Karpas-422 (cell line): Measurements from ENCODE around the gene PTPRCAP. TPM values are rescaled to one million over a fixed set of nuclear protein-coding genes. Genes with fewer than 3 reads are reported as not detected.
"Not testable (repeated sequence)": the region's sequence is repeated elsewhere in the genome, so short reads cannot be mapped to it uniquely, and the experiment has no call there.

Experiments
- DNase-seq: peaks from one replicate; pipeline ENCODE4 v3.0.0-alpha.2; 2015
- H2AFZ ChIP-seq: fragments of 200-600 bp; sonication (generic); 2 replicates; pipeline ENCODE4 v1.6.1; 2014; ENCODE audit warnings: antibody characterized with exemption, low read length, mixed read lengths
- H3K27ac ChIP-seq: fragments of 200-600 bp; sonication (generic); 2 replicates; pipeline ENCODE4 v1.5.1; 2014; ENCODE audit warnings: mild to moderate bottlenecking, low read length, moderate library complexity
- H3K27me3 ChIP-seq: fragments of 200-600 bp; sonication (generic); 2 replicates; pipeline ENCODE4 v1.6.1; 2014; ENCODE audit warnings: low read length, mixed read lengths
- H3K36me3 ChIP-seq: fragments of 200-600 bp; sonication (generic); 2 replicates; pipeline ENCODE4 v1.6.1; 2014; ENCODE audit warnings: low read length, mixed read lengths; ENCODE audit not compliant: insufficient read depth
- H3K4me1 ChIP-seq: fragments of 200-600 bp; sonication (generic); 2 replicates; pipeline ENCODE4 v1.6.1; 2014; ENCODE audit warnings: mild to moderate bottlenecking, low read length, mixed read lengths
- H3K4me2 ChIP-seq: fragments of 200-600 bp; sonication (generic); 2 replicates; pipeline ENCODE4 v1.6.1; 2014; ENCODE audit warnings: low read length, low read depth, mild to moderate bottlenecking; ENCODE audit not compliant: poor library complexity, severe bottlenecking
- H3K4me3 ChIP-seq: fragments of 200-600 bp; sonication (generic); 2 replicates; pipeline ENCODE4 v1.5.1; 2014; ENCODE audit warnings: mild to moderate bottlenecking, antibody characterized with exemption, low read length, mixed read lengths
- H3K79me2 ChIP-seq: fragments of 200-600 bp; sonication (generic); 2 replicates; pipeline ENCODE4 v1.6.1; 2014; ENCODE audit warnings: mild to moderate bottlenecking, low read length, mixed read lengths
- H3K9ac ChIP-seq: fragments of 200-600 bp; sonication (generic); 2 replicates; pipeline ENCODE4 v1.6.0; 2014; ENCODE audit warnings: low read length
- H3K9me2 ChIP-seq: fragments of 200-600 bp; sonication (generic), shearing (Covaris generic); replicated peaks from 2 replicates; pipeline ENCODE4 v1.6.0; 2014; ENCODE audit warnings: mild to moderate bottlenecking, low read length, moderate library complexity; ENCODE audit not compliant: insufficient read depth
- H3K9me3 ChIP-seq: fragments of 300-700, 200-600 bp; sonication (generic); 2 replicates; pipeline ENCODE4 v1.6.1; 2014; ENCODE audit warnings: low read length, mixed read lengths
- H4K20me1 ChIP-seq: fragments of 200-600 bp; sonication (generic); 2 replicates; pipeline ENCODE4 v1.6.1; 2014; ENCODE audit warnings: mild to moderate bottlenecking, antibody characterized with exemption, low read length, low read depth; ENCODE audit not compliant: insufficient read depth
- total RNA-seq: library from RNA; depleted of rRNA; stranded (reverse); fragments of >200 nt; shearing (Covaris generic); gene quantifications from 2 replicates; pipeline ENCODE4 v1.2.3, GENCODE V29; 2014; ENCODE audit warnings: low replicate concordance; rRNA removed

PTPRCAP gene
- total RNA-seq: 161 and 348 TPM in 2 replicates

GRCh38 chr11:67437082-67437808, at the start of gene PTPRCAP:
PTPRCAP (minus strand) TSS chr11:67437682; CDS start chr11:67437619, 63 bp downstream.
- Histone ChIP-seq H3K4me2 (peak within 1 kb of the TSS; percentile 73), H3K4me3 (peak within 1 kb of the TSS; percentile 86), H3K9me2 (no peaks in the 10 kb centered on the region), H3K27ac (peak within 1 kb of the TSS; percentile 100), H4K20me1 (peaks cover 7% of the 10 kb centered on the region; the same call in 1 of the 2 replicates), H3K27me3 (no peaks in the 10 kb centered on the region), H2AFZ (no peak within 1 kb of the TSS), H3K4me1 (peaks cover 69% of the 10 kb centered on the region), H3K9me3 (no peaks in the 10 kb centered on the region), H3K79me2 (peaks cover 24% of the 10 kb centered on the region), H3K9ac (peak within 1 kb of the TSS; percentile 95), H3K36me3 (peaks cover 5% of the 10 kb centered on the region; the same call in 1 of the 2 replicates)
- peak; percentile 93 for DNase-seq

- Histone ChIP-seq H3K9ac (no peak overlapping the region), H3K9me2 (no peaks in the 10 kb centered on the region), H3K36me3 (0 out of 2 replicates have a peak, but pooled peaks cover 3% of the 10 kb centered on the region), H3K4me1 (peaks cover 59% of the 10 kb centered on the region), H3K27ac (peak overlapping the region; percentile 32; the same call in 1 of the 2 replicates), H3K9me3 (no peaks in the 10 kb centered on the region), H4K20me1 (no peaks in the 10 kb centered on the region), H3K27me3 (no peaks in the 10 kb centered on the region), H3K4me3 (no peak overlapping the region), H3K79me2 (peaks cover 15% of the 10 kb centered on the region), H2AFZ (no peak overlapping the region), H3K4me2 (peak overlapping the region; percentile 80)
- no peak for DNase-seq
These were observed 49.2 kb upstream of the PTPRCAP start for GRCh38 chr11:67486481-67487195.

- H3K9me3 ChIP-seq, H3K27me3 ChIP-seq, H2AFZ ChIP-seq, H3K9me2 ChIP-seq, H4K20me1 ChIP-seq, H3K4me3 ChIP-seq, H3K36me3 ChIP-seq, H3K9ac ChIP-seq: not testable (repeated sequence)
- Histone ChIP-seq H3K79me2 (peaks cover 15% of the 10 kb centered on the region), H3K4me1 (peaks cover 58% of the 10 kb centered on the region), H3K27ac (peak overlapping the region; percentile 88), H3K4me2 (peak overlapping the region; percentile 80)
- DNase-seq: peak; percentile 90
These were observed 48.4 kb upstream of the PTPRCAP start for GRCh38 chr11:67485873-67486361.

- no peaks in the 10 kb centered on the region for H3K36me3 ChIP-seq
- H4K20me1 ChIP-seq: no peaks in the 10 kb centered on the region
- no peak overlapping the region for H2AFZ ChIP-seq
- DNase-seq: peak; percentile 93
- peak overlapping the region; percentile 70 for H3K9ac ChIP-seq
- H3K4me3 ChIP-seq: peak overlapping the region; percentile 60
- H3K27me3 ChIP-seq: no peaks in the 10 kb centered on the region
- peak overlapping the region; percentile 80 for H3K4me2 ChIP-seq
- H3K9me2 ChIP-seq: no peaks in the 10 kb centered on the region
- peaks cover 15% of the 10 kb centered on the region for H3K79me2 ChIP-seq
- H3K27ac ChIP-seq: peak overlapping the region; percentile 88
- no peaks in the 10 kb centered on the region for H3K9me3 ChIP-seq
- H3K4me1 ChIP-seq: peaks cover 52% of the 10 kb centered on the region
These were observed 47.4 kb upstream of the PTPRCAP start for GRCh38 chr11:67484847-67485311.

- Histone ChIP-seq H3K4me1 (peaks cover 51% of the 10 kb centered on the region), H3K27me3 (no peaks in the 10 kb centered on the region), H3K27ac (peak overlapping the region; percentile 88), H3K4me3 (peak overlapping the region; percentile 60), H3K9ac (peak overlapping the region; percentile 70), H3K9me2 (no peaks in the 10 kb centered on the region), H3K4me2 (peak overlapping the region; percentile 80), H3K36me3 (no peaks in the 10 kb centered on the region), H3K79me2 (peaks cover 15% of the 10 kb centered on the region), H2AFZ (no peak overlapping the region), H4K20me1 (no peaks in the 10 kb centered on the region), H3K9me3 (no peaks in the 10 kb centered on the region)
- DNase-seq: peak; percentile 65
These were observed 46.6 kb upstream of the PTPRCAP start for GRCh38 chr11:67483831-67484665.

GRCh38 chr11:67482827-67483798, 45.6 kb upstream of the PTPRCAP start, which contains the start of gene AIP:
AIP (plus strand) TSS chr11:67483026; CDS start chr11:67483159, 133 bp downstream.
- Histone ChIP-seq H3K9me3 (no peaks in the 10 kb centered on the region), H3K36me3 (no peaks in the 10 kb centered on the region), H3K27me3 (no peaks in the 10 kb centered on the region), H3K79me2 (peaks cover 15% of the 10 kb centered on the region), H3K4me1 (peaks cover 46% of the 10 kb centered on the region), H3K27ac (peak within 1 kb of the TSS; percentile 88), H2AFZ (peak within 1 kb of the TSS; percentile 75), H4K20me1 (no peaks in the 10 kb centered on the region), H3K4me2 (peak within 1 kb of the TSS; percentile 80), H3K9me2 (no peaks in the 10 kb centered on the region), H3K4me3 (peak within 1 kb of the TSS; percentile 60), H3K9ac (peak within 1 kb of the TSS; percentile 70)
- DNase-seq: peak; percentile 99

GRCh38 chr11:67482275-67482826, 44.9 kb upstream of the PTPRCAP start:
- Histone ChIP-seq H3K4me3 (peak overlapping the region; percentile 60), H3K79me2 (peaks cover 15% of the 10 kb centered on the region), H3K9ac (peak overlapping the region; percentile 70), H3K36me3 (no peaks in the 10 kb centered on the region), H3K9me3 (no peaks in the 10 kb centered on the region), H3K4me2 (peak overlapping the region; percentile 80), H3K4me1 (peaks cover 46% of the 10 kb centered on the region), H2AFZ (peak overlapping the region; percentile 75), H3K9me2 (no peaks in the 10 kb centered on the region), H3K27me3 (no peaks in the 10 kb centered on the region), H4K20me1 (no peaks in the 10 kb centered on the region), H3K27ac (peak overlapping the region; percentile 39)
- DNase-seq: no peak
